ENCODE data around the gene ELOA. TPM values are rescaled to one million over a fixed set of nuclear protein-coding genes. Genes with fewer than 3 reads are reported as not detected.

Gene ELOA
- total RNA-seq, 2 experiments from 2014 or later = 24.7 to 41.0 TPM

DNA sequence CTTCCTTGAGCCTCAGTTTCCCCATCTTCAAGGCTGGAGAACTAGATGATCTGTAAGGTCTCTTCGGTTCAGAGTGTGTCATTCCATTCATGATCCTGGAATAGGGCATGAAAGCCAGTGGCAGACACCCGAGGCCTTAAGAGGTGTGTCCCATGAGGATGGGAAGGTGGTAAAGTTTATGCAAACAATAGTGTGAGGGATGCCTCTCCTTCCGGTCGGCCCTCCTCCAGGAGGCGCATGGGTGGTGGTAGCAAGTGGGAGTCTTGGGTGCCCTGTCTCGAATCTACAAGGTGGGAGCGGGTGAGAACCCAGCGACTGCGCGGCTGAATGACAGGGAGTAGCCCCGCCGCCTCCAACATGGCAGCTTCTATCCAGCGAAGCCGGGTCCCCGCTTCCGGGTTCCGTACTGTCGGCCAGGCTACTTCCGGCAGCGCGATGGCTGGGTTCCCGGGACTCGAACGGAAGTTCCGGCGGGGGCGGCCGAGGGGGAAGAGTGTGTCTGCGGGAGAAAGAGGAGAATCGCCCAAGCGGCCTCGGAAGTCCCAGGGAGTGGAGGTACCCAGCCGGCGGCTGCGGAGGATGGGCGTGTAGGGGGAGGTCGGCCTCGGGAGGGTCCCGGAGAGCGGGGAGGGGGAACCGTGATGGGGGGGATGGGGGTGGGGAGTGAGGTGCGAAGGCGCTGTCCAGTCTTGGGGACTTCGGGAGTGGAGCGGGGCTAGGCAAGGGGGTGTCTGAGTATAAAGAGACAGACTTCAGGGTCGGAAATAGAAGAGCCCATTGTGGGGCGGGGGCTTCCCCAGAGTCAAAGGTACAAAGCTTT lies 47.6 kb downstream of the ELOA start, which contains the start of gene LYPLA2:
Gene LYPLA2 (plus strand): TSS at position 450 of the 820 bp plus-strand sequence. CDS start 1,538 bp downstream, outside the sequence.
- peak; percentile 90 for DNase-seq (ENCODE audit: low spot score)
- peak within 1 kb of the TSS; percentile 95 for H3K4me3 ChIP-seq (ENCODE audit: low read depth, low read length, poor library complexity, severe bottlenecking)
- TSS peak; percentile 94 for BruUV-seq (replicated peaks)
- intact Hi-C loops (cut with micrococcal nuclease; ENCODE audit: unreplicated experiment) = loop anchor here (1.0 kb wide), 1 partner anchor 13 kb away; the partner anchor contains the start of gene PITHD1
- H3K9me2 ChIP-seq (ENCODE audit: insufficient read depth, low read length) = no peaks in the 10 kb centered on the region
- ChIA-PET CTCF (ENCODE audit: unreplicated experiment) (interaction anchor here (0.6 kb wide), 1 partner anchor 12 kb away, joined by 4 read pairs; no protein-coding TSS in a partner anchor), POLR2A (interaction anchor here (0.5 to 1.5 kb wide), 7 partner anchors 12 to 306 kb away, joined by 3 to 4 read pairs (median 3); partner anchors contain the start of gene PITHD1)
- no peaks in the 10 kb centered on the region for H3K9me3 ChIP-seq (ENCODE audit: low read length)
- H3K27ac ChIP-seq (ENCODE audit: low read depth, low read length, poor library complexity, severe bottlenecking) = peak within 1 kb of the TSS; percentile 43
- H3K4me1 ChIP-seq (ENCODE audit: insufficient read depth, low read length, poor library complexity, severe bottlenecking) = peaks cover 14% of the 10 kb centered on the region
- H3K79me2 ChIP-seq (ENCODE audit: insufficient read depth, low read depth, low read length) = peaks cover 18% of the 10 kb centered on the region; the same call in 1 of the 2 replicates
- peaks cover 51% of the 10 kb centered on the region for H3K36me3 ChIP-seq (ENCODE audit: insufficient read depth, low read length)
- H3K4me2 ChIP-seq (ENCODE audit: low read length) = peak within 1 kb of the TSS; percentile 95
- peak within 1 kb of the TSS; percentile 77 for H2AFZ ChIP-seq (ENCODE audit: low read length)
- no peaks in the 10 kb centered on the region for H4K20me1 ChIP-seq (ENCODE audit: insufficient read depth, low read length)
- TF ChIP-seq, protein P1, sequence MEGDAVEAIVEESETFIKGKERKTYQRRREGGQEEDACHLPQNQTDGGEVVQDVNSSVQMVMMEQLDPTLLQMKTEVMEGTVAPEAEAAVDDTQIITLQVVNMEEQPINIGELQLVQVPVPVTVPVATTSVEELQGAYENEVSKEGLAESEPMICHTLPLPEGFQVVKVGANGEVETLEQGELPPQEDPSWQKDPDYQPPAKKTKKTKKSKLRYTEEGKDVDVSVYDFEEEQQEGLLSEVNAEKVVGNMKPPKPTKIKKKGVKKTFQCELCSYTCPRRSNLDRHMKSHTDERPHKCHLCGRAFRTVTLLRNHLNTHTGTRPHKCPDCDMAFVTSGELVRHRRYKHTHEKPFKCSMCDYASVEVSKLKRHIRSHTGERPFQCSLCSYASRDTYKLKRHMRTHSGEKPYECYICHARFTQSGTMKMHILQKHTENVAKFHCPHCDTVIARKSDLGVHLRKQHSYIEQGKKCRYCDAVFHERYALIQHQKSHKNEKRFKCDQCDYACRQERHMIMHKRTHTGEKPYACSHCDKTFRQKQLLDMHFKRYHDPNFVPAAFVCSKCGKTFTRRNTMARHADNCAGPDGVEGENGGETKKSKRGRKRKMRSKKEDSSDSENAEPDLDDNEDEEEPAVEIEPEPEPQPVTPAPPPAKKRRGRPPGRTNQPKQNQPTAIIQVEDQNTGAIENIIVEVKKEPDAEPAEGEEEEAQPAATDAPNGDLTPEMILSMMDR (conservative IDR thresholded peaks at IDR 0.05; ENCODE audit: low read length) = 0 out of 2 replicates have a peak, but pooled peaks have one; percentile 19
- TF ChIP-seq EZH2phosphoT487 (IDR thresholded peaks at IDR 0.05; ENCODE audit: borderline replicate concordance, low read depth, low read length) = no peak

DNA sequence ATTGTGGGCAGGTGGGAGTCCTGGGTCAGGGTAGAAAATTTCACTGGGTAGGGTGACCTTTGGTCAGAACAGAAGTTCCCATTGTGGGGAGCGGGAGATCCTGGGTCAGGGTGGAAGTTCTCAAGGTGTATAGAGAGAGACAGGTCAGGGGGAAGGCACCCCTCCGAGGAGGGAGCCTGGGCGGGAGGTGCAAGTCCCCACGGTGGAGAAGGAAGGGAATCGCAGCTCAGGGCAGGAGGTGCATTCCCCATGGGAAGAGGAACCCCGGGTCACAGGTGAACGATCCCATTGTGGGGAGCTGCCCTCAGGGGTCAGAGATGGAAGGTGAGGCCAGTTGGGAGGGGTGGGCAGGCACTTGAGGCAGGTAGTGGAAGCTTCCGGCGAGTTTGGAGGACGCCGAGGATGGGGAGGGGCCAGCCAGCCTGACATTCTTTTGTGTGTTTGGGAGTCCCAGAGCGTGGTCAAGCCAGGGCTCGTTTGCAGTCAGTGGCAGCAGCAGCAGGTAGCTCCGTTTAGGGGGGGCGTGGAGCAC lies 48.3 kb downstream of the ELOA start:
- Histone ChIP-seq H3K4me2 (ENCODE audit: low read length) (peak overlapping the region; percentile 95), H3K4me1 (ENCODE audit: insufficient read depth, low read length, poor library complexity, severe bottlenecking) (peaks cover 14% of the 10 kb centered on the region), H3K36me3 (ENCODE audit: insufficient read depth, low read length) (peaks cover 50% of the 10 kb centered on the region), H3K79me2 (ENCODE audit: insufficient read depth, low read depth, low read length) (peaks cover 18% of the 10 kb centered on the region; the same call in 1 of the 2 replicates), H4K20me1 (ENCODE audit: insufficient read depth, low read length) (no peaks in the 10 kb centered on the region), H3K9me3 (ENCODE audit: low read length) (no peaks in the 10 kb centered on the region), H3K27ac (ENCODE audit: low read depth, low read length, poor library complexity, severe bottlenecking) (peak overlapping the region; percentile 43), H2AFZ (ENCODE audit: low read length) (peak overlapping the region; percentile 77; the same call in 1 of the 2 replicates), H3K9me2 (ENCODE audit: insufficient read depth, low read length) (no peaks in the 10 kb centered on the region), H3K4me3 (ENCODE audit: low read depth, low read length, poor library complexity, severe bottlenecking) (peak overlapping the region; percentile 95)
- TF ChIP-seq, protein P1 (conservative IDR thresholded peaks at IDR 0.05; ENCODE audit: low read length) = no peak
- no peak for TF ChIP-seq EZH2phosphoT487 (IDR thresholded peaks at IDR 0.05; ENCODE audit: borderline replicate concordance, low read depth, low read length)
- intact Hi-C loops (cut with micrococcal nuclease; ENCODE audit: unreplicated experiment) = loop anchor here (1.0 kb wide), 1 partner anchor 13 kb away; the partner anchor contains the start of gene PITHD1
- CTCF ChIA-PET (ENCODE audit: unreplicated experiment) = interaction anchor here (0.6 kb wide), 1 partner anchor 11 kb away, joined by 4 read pairs; no protein-coding TSS in a partner anchor
- POLR2A ChIA-PET = interaction anchor here (0.5 to 1.5 kb wide), 4 partner anchors 11 to 307 kb away, joined by 3 to 5 read pairs (median 4); partner anchors contain the start of gene PITHD1
- no TSS peak for BruUV-seq (replicated peaks)
- no peak for DNase-seq (ENCODE audit: low spot score)

All from OCI-LY7 (cell line).